CD4-positive, alpha-beta T cell (primary cell): ENCODE measurements around the gene C2orf69. TPM values are rescaled to one million over a fixed set of nuclear protein-coding genes. Genes with fewer than 3 reads are reported as not detected.

Experiments used
- ATAC-seq: fragments of 200-7000 bp; cut with Tn5 transposase; one replicate; pipeline ENCODE4 v1.10.0; 2022; ENCODE audit warnings: mild to moderate bottlenecking; ENCODE audit not compliant: poor library complexity
- CTCF ChIA-PET: fragments of 350-600 bp; sonication (Branson Sonifier 250); formaldehyde crosslinking; loops from one replicate; lab custom pipeline; 2021; ENCODE audit warnings: antibody characterized with exemption, inconsistent platforms; lab: Charles Lee
- POLR2A ChIA-PET: fragments of 350-600 bp; sonication (Branson Sonifier 250); formaldehyde crosslinking; loops from one replicate; lab custom pipeline; 2021; ENCODE audit warnings: antibody characterized with exemption, inconsistent platforms; lab: Charles Lee
- DNase-seq, 14 experiments: peaks; one replicate each; pipeline ENCODE4 v3.0.0-alpha.2; 2013 to 2020; ENCODE audit warnings: mixed read lengths in 2 of 14
- H3K27ac ChIP-seq, 2 donors: one replicate each; pipeline versions ENCODE4 v1.5.1 to v1.7.0; 2013; ENCODE audit warnings: low read length in 2 of 2, low read depth in 1 of 2, mild to moderate bottlenecking in 1 of 2
- H3K27me3 ChIP-seq, 2 experiments: 1 replicate in 1 of 2; 2 replicates in 1 of 2; pipeline versions ENCODE4 v1.6.1 to v1.7.0; 2013; ENCODE audit warnings: low read length in 2 of 2, control low read depth in 1 of 2, mild to moderate bottlenecking in 1 of 2, moderate library complexity in 1 of 2; ENCODE audit not compliant: insufficient read depth in 2 of 2, control insufficient read depth in 1 of 2
- H3K36me3 ChIP-seq: one replicate; pipeline ENCODE4 v1.6.1; 2013; ENCODE audit warnings: low read length, control low read depth; ENCODE audit not compliant: insufficient read depth
- H3K4me1 ChIP-seq: one replicate; pipeline ENCODE4 v1.6.1; 2013; ENCODE audit warnings: low read length, control low read depth; ENCODE audit not compliant: insufficient read depth
- H3K4me3 ChIP-seq: one replicate; pipeline ENCODE4 v1.5.1; 2013; ENCODE audit warnings: mild to moderate bottlenecking, low read length, moderate library complexity
- H3K9me3 ChIP-seq, 2 experiments: 1 replicate in 1 of 2; 2 replicates in 1 of 2; pipeline versions ENCODE4 v1.6.1 to v1.7.0; 2013; ENCODE audit warnings: low read length in 2 of 2, mild to moderate bottlenecking in 2 of 2, control low read depth in 1 of 2, moderate library complexity in 1 of 2; ENCODE audit not compliant: control insufficient read depth in 1 of 2, insufficient read depth in 1 of 2
- H3K27ac Mint-ChIP-seq: one replicate; pipeline ENCODE4 v1.8.0; 2020; ENCODE audit warnings: mixed read lengths
- H3K27me3 Mint-ChIP-seq: one replicate; pipeline ENCODE4 v1.8.0; 2021; ENCODE audit warnings: mixed read lengths
- H3K36me3 Mint-ChIP-seq: one replicate; pipeline ENCODE4 v1.8.0; 2021; ENCODE audit warnings: low read depth, mixed read lengths
- H3K4me1 Mint-ChIP-seq: one replicate; pipeline ENCODE4 v1.8.0; 2021; ENCODE audit warnings: low read depth, mixed read lengths
- H3K4me3 Mint-ChIP-seq: one replicate; pipeline ENCODE4 v1.8.0; 2020; ENCODE audit warnings: mild to moderate bottlenecking, mixed read lengths
- H3K9me3 Mint-ChIP-seq: one replicate; pipeline ENCODE4 v1.8.0; 2020; ENCODE audit warnings: mixed read lengths
- intact Hi-C, 2 experiments: fragments of 100-400 bp; cut with DNase I in 1 of 2; cut with micrococcal nuclease in 1 of 2; formaldehyde crosslinking; loops; one replicate each; pipeline versions ENCODE4 v1.15.1 to v1.9.0; 2023 to 2025; cut with DNase I, micrococcal nuclease
- total RNA-seq, 174 experiments: library from RNA in 2 of 174; stranded (reverse) in 2 of 174; gene quantifications; one replicate each; pipeline ENCODE4 v1.2.3 and lab custom pipeline; 2021 to 2026
- TF ChIP-seq, protein P1 (sequence below): fragments of 200-600 bp; IDR thresholded peaks from one replicate; pipeline ENCODE4 v1.8.0; 2022; ENCODE audit warnings: antibody characterized with exemption, mild to moderate bottlenecking

C2orf69 gene
- total RNA-seq, 2 experiments from 2014 or later, result 12.5 to 13.7 TPM

DNA sequence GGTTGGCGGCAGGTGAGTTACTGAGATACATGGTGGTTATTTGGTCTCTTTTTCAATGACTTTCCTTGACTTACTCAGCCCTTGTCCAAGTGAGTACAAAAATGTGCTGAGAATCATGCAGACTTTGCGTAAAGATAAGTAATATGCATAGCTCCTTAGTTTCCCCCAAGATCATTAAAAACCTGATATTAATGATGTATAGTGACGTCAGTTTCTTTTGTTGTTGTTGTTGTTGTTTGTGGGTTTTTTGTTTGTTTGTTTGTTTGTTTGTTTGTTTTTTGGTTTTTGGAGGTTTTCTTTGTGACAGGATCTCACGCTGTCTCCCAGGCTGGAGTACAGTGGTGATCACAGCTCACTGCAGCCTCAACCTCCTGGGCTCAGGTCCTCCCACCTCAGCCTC lies 45.2 kb upstream of the C2orf69 start:
- no peak for DNase-seq
- no peak overlapping the region for H3K4me3 Mint-ChIP-seq
- H3K9me3 ChIP-seq, result no peaks in the 10 kb centered on the region
- intact Hi-C loops, result loop anchor here (10.0 kb wide), 1 partner anchor 161 kb away; no protein-coding TSS in a partner anchor
- peaks cover 30% of the 10 kb centered on the region for H3K27me3 Mint-ChIP-seq
- H3K27ac Mint-ChIP-seq, result no peak overlapping the region
- ChIA-PET POLR2A (no interaction called here), CTCF (no interaction called here)
- TF ChIP-seq, protein P1, sequence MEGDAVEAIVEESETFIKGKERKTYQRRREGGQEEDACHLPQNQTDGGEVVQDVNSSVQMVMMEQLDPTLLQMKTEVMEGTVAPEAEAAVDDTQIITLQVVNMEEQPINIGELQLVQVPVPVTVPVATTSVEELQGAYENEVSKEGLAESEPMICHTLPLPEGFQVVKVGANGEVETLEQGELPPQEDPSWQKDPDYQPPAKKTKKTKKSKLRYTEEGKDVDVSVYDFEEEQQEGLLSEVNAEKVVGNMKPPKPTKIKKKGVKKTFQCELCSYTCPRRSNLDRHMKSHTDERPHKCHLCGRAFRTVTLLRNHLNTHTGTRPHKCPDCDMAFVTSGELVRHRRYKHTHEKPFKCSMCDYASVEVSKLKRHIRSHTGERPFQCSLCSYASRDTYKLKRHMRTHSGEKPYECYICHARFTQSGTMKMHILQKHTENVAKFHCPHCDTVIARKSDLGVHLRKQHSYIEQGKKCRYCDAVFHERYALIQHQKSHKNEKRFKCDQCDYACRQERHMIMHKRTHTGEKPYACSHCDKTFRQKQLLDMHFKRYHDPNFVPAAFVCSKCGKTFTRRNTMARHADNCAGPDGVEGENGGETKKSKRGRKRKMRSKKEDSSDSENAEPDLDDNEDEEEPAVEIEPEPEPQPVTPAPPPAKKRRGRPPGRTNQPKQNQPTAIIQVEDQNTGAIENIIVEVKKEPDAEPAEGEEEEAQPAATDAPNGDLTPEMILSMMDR, result no peak
- ATAC-seq, result no peak
- no peak overlapping the region for H3K4me3 ChIP-seq
- no peaks in the 10 kb centered on the region for H3K36me3 Mint-ChIP-seq
- no peaks in the 10 kb centered on the region for H3K4me1 Mint-ChIP-seq
- H3K4me1 ChIP-seq, result no peaks in the 10 kb centered on the region
- peaks cover 0 to 4% of the 10 kb centered on the region in 2 experiments for H3K27me3 ChIP-seq
- no peak overlapping the region for H3K27ac ChIP-seq
- no peaks in the 10 kb centered on the region for H3K9me3 Mint-ChIP-seq
- H3K36me3 ChIP-seq, result no peaks in the 10 kb centered on the region

DNA sequence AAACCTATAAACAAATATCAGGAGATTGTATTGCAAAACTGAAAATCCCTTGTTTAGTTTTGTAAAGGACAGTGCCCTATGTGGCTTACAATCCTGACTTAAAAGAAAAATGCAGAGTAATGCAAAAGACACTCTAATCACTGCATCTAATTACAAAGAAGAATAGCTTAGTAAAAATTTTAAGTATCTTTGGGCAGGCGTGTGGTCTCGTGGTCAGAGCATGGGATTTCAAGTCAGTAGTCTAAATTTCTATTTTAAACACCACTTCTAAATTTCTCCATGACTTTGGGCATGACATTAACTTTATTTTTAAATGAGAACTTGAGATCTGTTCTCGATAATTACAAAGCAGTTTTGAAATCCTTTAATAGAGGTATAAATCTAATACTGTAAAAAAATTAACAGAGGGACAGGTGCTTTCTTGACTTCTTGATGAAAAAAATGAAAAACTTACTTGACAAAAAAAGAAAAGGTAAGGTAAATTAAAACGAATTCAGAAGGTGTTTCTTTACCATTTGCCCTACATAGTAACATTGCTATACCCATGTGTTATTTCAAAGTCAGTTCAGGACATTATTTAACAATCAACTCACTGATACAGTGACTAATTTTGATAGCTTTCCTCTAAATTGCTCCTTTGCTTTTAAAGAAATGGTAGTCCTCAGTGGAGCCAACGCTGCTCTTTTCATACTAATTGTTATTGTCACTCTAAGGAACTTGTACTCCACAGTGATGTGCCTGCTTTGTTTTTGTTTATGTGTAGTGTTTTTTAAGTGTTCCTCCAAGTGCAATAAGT lies 42.5 kb upstream of the C2orf69 start:
- H3K4me1 Mint-ChIP-seq, result no peaks in the 10 kb centered on the region
- no peaks in the 10 kb centered on the region for H3K36me3 Mint-ChIP-seq
- TF ChIP-seq, protein P1, result no peak
- ChIA-PET CTCF (interaction anchor here (1.8 kb wide), 1 partner anchor 41 kb away, joined by 4 read pairs; no protein-coding TSS in a partner anchor), POLR2A (no interaction called here)
- H3K27me3 Mint-ChIP-seq, result peaks cover 23% of the 10 kb centered on the region
- no peak for DNase-seq
- no peaks in the 10 kb centered on the region for H3K9me3 ChIP-seq
- no peaks in the 10 kb centered on the region for H3K4me1 ChIP-seq
- no peak for ATAC-seq
- H3K9me3 Mint-ChIP-seq, result no peaks in the 10 kb centered on the region
- no peak overlapping the region for H3K4me3 ChIP-seq
- H3K4me3 Mint-ChIP-seq, result no peak overlapping the region
- intact Hi-C loops, result loop anchor here (10.0 kb wide), 1 partner anchor 164 kb away; no protein-coding TSS in a partner anchor
- no peaks in the 10 kb centered on the region for H3K36me3 ChIP-seq
- no peak overlapping the region for H3K27ac ChIP-seq
- no peaks in the 10 kb centered on the region for H3K27me3 ChIP-seq
- no peak overlapping the region for H3K27ac Mint-ChIP-seq

DNA sequence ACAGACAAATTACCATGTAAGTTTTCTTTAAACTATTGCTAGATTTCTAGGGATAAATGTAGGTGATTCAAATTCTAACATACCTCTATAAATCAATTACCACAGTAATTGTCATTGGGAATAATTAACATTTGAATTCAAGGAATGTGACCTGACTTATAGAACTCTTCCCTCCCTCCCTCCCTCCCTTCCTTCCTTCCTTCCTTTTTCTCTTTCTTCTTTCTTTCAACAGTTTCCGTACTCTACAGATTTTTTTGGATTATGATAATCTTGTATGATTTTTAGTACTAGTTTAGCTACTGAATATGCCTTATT lies 41.9 kb upstream of the C2orf69 start:
- intact Hi-C loops, result loop anchor here (10.0 kb wide), 1 partner anchor 164 kb away; no protein-coding TSS in a partner anchor
- H3K27me3 Mint-ChIP-seq, result peaks cover 24% of the 10 kb centered on the region
- CTCF ChIA-PET, result interaction anchor here (0.8 kb wide), 1 partner anchor 14 kb away, joined by 3 read pairs; no protein-coding TSS in a partner anchor

More for the DNA sequence above, 41.9 kb upstream of the C2orf69 start:
- POLR2A ChIA-PET, result no interaction called here
- Mint-ChIP-seq H3K27ac (no peak overlapping the region), H3K4me1 (no peaks in the 10 kb centered on the region), H3K36me3 (no peaks in the 10 kb centered on the region), H3K9me3 (peaks cover 5% of the 10 kb centered on the region), H3K4me3 (no peak overlapping the region)
- no peaks in the 10 kb centered on the region for H3K4me1 ChIP-seq
- H3K4me3 ChIP-seq, result no peak overlapping the region
- H3K36me3 ChIP-seq, result no peaks in the 10 kb centered on the region
- ATAC-seq (no peak), DNase-seq (no peak)
- H3K27ac ChIP-seq, result no peak overlapping the region
- H3K27me3 ChIP-seq, result no peaks in the 10 kb centered on the region
- peaks cover 0 to 4% of the 10 kb centered on the region in 2 experiments for H3K9me3 ChIP-seq
- TF ChIP-seq, protein P1, result no peak
